Panc1 (cell line): ENCODE measurements around the gene MAP7. TPM values are rescaled to one million over a fixed set of nuclear protein-coding genes. Genes with fewer than 3 reads are reported as not detected.
"Not testable (repeated sequence)": the region's sequence is repeated elsewhere in the genome, so short reads cannot be mapped to it uniquely, and the experiment has no call there.

Source experiments
- ATAC-seq: fragments of 200-7000 bp; cut with Tn5 transposase; 2 replicates; pipeline ENCODE4 v1.9.1; 2020; ENCODE audit warnings: mild to moderate bottlenecking, moderate library complexity
- BruUV-seq: library from RNA; stranded (reverse); fragments of 400-500 nt; replicated peaks from 2 replicates; lab custom pipeline; 2021; lab: Mats Ljungman, UMichigan
- CTCF ChIA-PET: fragments of 300-600 bp; sonication (Branson Sonifier 250); formaldehyde crosslinking; loops from one replicate; lab custom pipeline; 2022; ENCODE audit warnings: antibody characterized with exemption; lab: Charles Lee
- POLR2A ChIA-PET: fragments of 300-600 bp; sonication (Branson Sonifier 250); formaldehyde crosslinking; loops from one replicate; lab custom pipeline; 2022; ENCODE audit warnings: antibody characterized with exemption; lab: Charles Lee
- DNase-seq: peaks from one replicate; pipeline ENCODE4 v3.0.0-alpha.2; 2010; ENCODE audit warnings: low read depth, low spot score
- H3K27ac ChIP-seq: 2 replicates; pipeline ENCODE4 v1.5.1; 2011; ENCODE audit warnings: mild to moderate bottlenecking, low read length, inconsistent platforms
- H3K27me3 ChIP-seq: fragments of 200-500 bp; sonication (Bioruptor generic); 2 replicates; pipeline ENCODE4 v1.6.0; 2014; ENCODE audit warnings: low read length, inconsistent platforms; ENCODE audit not compliant: control insufficient read depth, insufficient read depth
- H3K36me3 ChIP-seq: fragments of 200-500 bp; sonication (Bioruptor generic); 2 replicates; pipeline ENCODE4 v1.5.1; 2014; ENCODE audit warnings: inconsistent platforms, mild to moderate bottlenecking, low read length, moderate library complexity; ENCODE audit not compliant: control insufficient read depth, insufficient read depth
- H3K4me1 ChIP-seq: 2 replicates; pipeline ENCODE4 v1.5.1; 2011; ENCODE audit warnings: inconsistent platforms, mild to moderate bottlenecking, low read length, moderate library complexity; ENCODE audit not compliant: control insufficient read depth, insufficient read depth
- H3K4me3 ChIP-seq, 2 experiments: 2 replicates each; pipeline ENCODE4 v1.5.1; 2011 to 2012; ENCODE audit warnings: low read depth in 2 of 2, low read length in 2 of 2, mild to moderate bottlenecking in 2 of 2, inconsistent platforms in 1 of 2, moderate library complexity in 1 of 2
- H3K9me3 ChIP-seq: fragments of 200-500 bp; sonication (Bioruptor generic); 2 replicates; pipeline ENCODE4 v1.5.1; 2014; ENCODE audit warnings: low read depth, mild to moderate bottlenecking, inconsistent platforms, low read length, moderate library complexity; ENCODE audit not compliant: control insufficient read depth, insufficient read depth
- POLR2AphosphoS5 ChIP-seq: IDR thresholded peaks from 2 replicates; pipeline ENCODE4 v1.6.1; 2012; ENCODE audit warnings: mild to moderate bottlenecking, low read depth, low read length, moderate library complexity
- SIN3A ChIP-seq: IDR thresholded peaks from 2 replicates; pipeline ENCODE4 v1.6.1; 2012; ENCODE audit warnings: low read depth, mild to moderate bottlenecking, low read length, moderate library complexity, borderline replicate concordance; ENCODE audit not compliant: insufficient read depth
- TCF7L2 ChIP-seq: IDR thresholded peaks from 2 replicates; pipeline ENCODE4 v1.6.1; 2011; ENCODE audit warnings: mild to moderate bottlenecking, low read depth, low read length, inconsistent platforms
- in situ Hi-C: cut with HindIII; loops from 2 replicates; pipeline ENCODE4 v1.10.0; 2016; ENCODE audit warnings: low sequenced_read_pairs, low pct_unique_long_range_greater_than_20kb
- intact Hi-C: fragments of 100-400 bp; cut with micrococcal nuclease; formaldehyde crosslinking; loops from one replicate; pipeline ENCODE4 v1.10.0; 2022; ENCODE audit not compliant: unreplicated experiment
- total RNA-seq: library from RNA; stranded (reverse); gene quantifications from one replicate; pipeline ENCODE4 v1.2.1, GENCODE V29; 2021; ENCODE audit not compliant: unreplicated experiment
- TF ChIP-seq, protein P1 (sequence below), 2 experiments: IDR thresholded peaks; 2 replicates each; pipeline ENCODE4 v1.6.1; 2011 to 2012; ENCODE audit warnings: low read depth in 2 of 2, control low read depth in 1 of 2, low read length in 1 of 2, mild to moderate bottlenecking in 1 of 2, moderate library complexity in 1 of 2; ENCODE audit not compliant: insufficient read depth in 1 of 2
- TF ChIP-seq, protein P2 (sequence below): fragments of 450-650 bp; IDR thresholded peaks from 2 replicates; pipeline ENCODE4 v1.5.1; 2017; ENCODE audit warnings: mild to moderate bottlenecking

Gene MAP7
- total RNA-seq, 1 experiment from 2014 or later: 1.8 TPM

DNA sequence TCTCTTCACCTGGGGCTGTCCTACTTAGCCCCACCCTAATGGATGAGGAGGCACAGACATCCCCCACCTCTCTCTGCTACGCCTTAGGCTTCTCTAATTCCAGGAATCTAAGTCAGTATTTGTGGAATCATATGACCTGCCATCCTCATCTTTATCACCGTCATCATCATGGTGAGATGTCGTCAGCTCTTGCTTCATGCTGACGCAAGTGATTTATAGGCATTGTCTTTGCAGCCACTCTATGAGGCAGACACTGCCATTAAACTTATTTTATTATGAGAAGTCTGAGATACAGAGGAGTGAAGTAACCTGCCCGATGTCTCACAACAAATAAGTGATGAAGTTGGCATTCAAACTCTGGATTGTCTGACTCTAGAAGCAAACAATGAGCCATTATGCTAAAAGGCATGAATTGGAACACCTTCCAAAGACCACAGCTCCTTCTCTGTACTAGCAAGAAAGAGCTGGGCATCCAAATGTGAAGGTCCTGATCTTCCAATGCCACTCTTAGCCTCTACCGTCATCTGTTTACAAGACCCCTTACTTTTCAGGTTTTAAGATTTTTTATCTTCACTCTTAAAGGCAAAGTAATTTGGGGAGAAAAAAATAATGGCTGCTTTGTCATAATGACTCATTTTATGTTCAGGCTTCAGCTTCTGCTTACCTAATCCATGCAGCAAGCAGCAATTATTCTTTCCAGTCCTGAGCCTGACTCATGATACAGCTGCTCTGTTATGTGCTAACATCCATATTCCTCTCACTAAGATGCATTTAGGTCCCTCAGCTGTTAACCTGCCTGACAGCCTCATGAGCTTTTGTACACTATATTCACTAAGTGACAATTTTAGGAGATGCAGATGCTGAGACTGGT lies 146.9 kb downstream of the MAP7 start:
- no peak for TF ChIP-seq SIN3A
- no peak for TF ChIP-seq POLR2AphosphoS5
- TF ChIP-seq, protein P1, sequence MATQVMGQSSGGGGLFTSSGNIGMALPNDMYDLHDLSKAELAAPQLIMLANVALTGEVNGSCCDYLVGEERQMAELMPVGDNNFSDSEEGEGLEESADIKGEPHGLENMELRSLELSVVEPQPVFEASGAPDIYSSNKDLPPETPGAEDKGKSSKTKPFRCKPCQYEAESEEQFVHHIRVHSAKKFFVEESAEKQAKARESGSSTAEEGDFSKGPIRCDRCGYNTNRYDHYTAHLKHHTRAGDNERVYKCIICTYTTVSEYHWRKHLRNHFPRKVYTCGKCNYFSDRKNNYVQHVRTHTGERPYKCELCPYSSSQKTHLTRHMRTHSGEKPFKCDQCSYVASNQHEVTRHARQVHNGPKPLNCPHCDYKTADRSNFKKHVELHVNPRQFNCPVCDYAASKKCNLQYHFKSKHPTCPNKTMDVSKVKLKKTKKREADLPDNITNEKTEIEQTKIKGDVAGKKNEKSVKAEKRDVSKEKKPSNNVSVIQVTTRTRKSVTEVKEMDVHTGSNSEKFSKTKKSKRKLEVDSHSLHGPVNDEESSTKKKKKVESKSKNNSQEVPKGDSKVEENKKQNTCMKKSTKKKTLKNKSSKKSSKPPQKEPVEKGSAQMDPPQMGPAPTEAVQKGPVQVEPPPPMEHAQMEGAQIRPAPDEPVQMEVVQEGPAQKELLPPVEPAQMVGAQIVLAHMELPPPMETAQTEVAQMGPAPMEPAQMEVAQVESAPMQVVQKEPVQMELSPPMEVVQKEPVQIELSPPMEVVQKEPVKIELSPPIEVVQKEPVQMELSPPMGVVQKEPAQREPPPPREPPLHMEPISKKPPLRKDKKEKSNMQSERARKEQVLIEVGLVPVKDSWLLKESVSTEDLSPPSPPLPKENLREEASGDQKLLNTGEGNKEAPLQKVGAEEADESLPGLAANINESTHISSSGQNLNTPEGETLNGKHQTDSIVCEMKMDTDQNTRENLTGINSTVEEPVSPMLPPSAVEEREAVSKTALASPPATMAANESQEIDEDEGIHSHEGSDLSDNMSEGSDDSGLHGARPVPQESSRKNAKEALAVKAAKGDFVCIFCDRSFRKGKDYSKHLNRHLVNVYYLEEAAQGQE (IDR thresholded peaks at IDR 0.05; ENCODE audit: insufficient read depth in 1 of 2, low read depth in 2 of 2, low read length in 1 of 2): no peak
- TF ChIP-seq, protein P2, sequence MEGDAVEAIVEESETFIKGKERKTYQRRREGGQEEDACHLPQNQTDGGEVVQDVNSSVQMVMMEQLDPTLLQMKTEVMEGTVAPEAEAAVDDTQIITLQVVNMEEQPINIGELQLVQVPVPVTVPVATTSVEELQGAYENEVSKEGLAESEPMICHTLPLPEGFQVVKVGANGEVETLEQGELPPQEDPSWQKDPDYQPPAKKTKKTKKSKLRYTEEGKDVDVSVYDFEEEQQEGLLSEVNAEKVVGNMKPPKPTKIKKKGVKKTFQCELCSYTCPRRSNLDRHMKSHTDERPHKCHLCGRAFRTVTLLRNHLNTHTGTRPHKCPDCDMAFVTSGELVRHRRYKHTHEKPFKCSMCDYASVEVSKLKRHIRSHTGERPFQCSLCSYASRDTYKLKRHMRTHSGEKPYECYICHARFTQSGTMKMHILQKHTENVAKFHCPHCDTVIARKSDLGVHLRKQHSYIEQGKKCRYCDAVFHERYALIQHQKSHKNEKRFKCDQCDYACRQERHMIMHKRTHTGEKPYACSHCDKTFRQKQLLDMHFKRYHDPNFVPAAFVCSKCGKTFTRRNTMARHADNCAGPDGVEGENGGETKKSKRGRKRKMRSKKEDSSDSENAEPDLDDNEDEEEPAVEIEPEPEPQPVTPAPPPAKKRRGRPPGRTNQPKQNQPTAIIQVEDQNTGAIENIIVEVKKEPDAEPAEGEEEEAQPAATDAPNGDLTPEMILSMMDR: no peak
- TF ChIP-seq TCF7L2: no peak
- Histone ChIP-seq H3K4me1 (no peaks in the 10 kb centered on the region; the same call in 1 of the 2 replicates), H3K4me3 (no peak overlapping the region), H3K27ac (no peak overlapping the region), H3K9me3 (no peaks in the 10 kb centered on the region), H3K36me3 (no peaks in the 10 kb centered on the region), H3K27me3 (no peaks in the 10 kb centered on the region)
- CTCF ChIA-PET: no interaction called here
- no TSS peak for BruUV-seq
- intact Hi-C loops (no loop called here), in situ Hi-C loops (no loop called here)
- POLR2A ChIA-PET: no interaction called here
- peak; percentile 86 for DNase-seq
- peak; percentile 90 for ATAC-seq

DNA sequence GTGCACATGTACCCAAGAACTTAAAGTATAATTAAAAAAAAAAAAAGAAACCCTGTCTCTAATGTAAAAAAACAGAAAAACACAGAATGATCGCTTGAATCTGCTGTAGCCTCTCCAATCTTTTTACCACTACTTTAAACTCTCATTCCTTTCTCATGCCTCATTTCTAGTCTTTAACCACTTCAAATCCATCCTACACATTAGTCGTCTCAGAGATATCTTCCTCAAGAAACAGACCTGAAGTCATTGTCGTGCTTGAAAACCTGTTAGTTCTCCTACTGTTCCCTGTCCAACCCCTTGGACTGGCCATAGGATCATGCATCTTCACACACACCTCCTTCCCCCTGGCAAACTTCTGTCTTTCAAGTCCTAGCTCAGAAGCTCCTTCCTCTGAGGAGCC lies 148.5 kb downstream of the MAP7 start:
- intact Hi-C loops: no loop called here
- CTCF ChIA-PET: no interaction called here
- no peaks in the 10 kb centered on the region for H3K36me3 ChIP-seq
- H3K27ac ChIP-seq: no peak overlapping the region
- DNase-seq (no peak), ATAC-seq (no peak)
- H3K4me1 ChIP-seq: no peaks in the 10 kb centered on the region; the same call in 1 of the 2 replicates
- POLR2A ChIA-PET: interaction anchor here (0.6 kb wide), 1 partner anchor 981 kb away, joined by 4 read pairs; no protein-coding TSS in a partner anchor
- in situ Hi-C loops: no loop called here
- no peaks in the 10 kb centered on the region for H3K27me3 ChIP-seq
- no TSS peak for BruUV-seq
- H3K9me3 ChIP-seq: no peaks in the 10 kb centered on the region
- H3K4me3 ChIP-seq: no peak overlapping the region
- TF ChIP-seq, protein P2: no peak

DNA sequence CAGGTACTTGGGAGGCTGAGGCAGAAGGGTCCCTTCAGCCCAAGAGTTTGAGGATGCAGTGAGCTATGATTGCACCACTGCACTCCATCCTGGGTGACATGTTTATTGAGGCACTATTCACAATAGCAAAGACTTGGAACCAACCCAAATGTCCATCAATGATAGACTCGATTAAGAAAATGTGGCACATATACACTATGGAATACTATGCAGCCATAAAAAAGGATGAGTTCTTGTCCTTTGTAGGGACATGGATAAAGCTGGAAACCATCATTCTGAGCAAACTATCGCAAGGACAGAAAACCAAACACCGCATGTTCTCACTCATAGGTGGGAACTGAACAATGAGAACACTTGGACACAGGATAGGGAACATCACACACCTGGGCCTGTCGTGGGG lies 149.0 kb downstream of the MAP7 start:
- H3K9me3 ChIP-seq, H3K36me3 ChIP-seq, CTCF ChIA-PET, in situ Hi-C loops, H3K27ac ChIP-seq, BruUV-seq, intact Hi-C loops, H3K4me3 ChIP-seq, H3K4me1 ChIP-seq, ATAC-seq, H3K27me3 ChIP-seq, DNase-seq: not testable (repeated sequence)
- POLR2A ChIA-PET: interaction anchor here (0.6 kb wide), 1 partner anchor 98 kb away, joined by 3 read pairs; no protein-coding TSS in a partner anchor
